Activated T-cell treated with anti-CD3 and anti-CD28 coated beads, Interleukin-2, amount 50 U/mL, for 72 hours (primary cell): ENCODE measurements around the gene CPNE8. TPM values are rescaled to one million over a fixed set of nuclear protein-coding genes. Genes with fewer than 3 reads are reported as not detected.

ENCODE experiments used
- ATAC-seq, 2 donors: fragments of 150-1000 bp; cut with Tn5 transposase; replicated peaks in 1 of 2; 2 replicates each; pipeline ENCODE4 v1.10.0; 2021; ENCODE audit warnings: moderate library complexity in 2 of 2, mild to moderate bottlenecking in 1 of 2
- DNase-seq, 2 donors: peaks; one replicate each; pipeline ENCODE4 v3.0.0; 2021 to 2022; ENCODE audit warnings: mixed read lengths in 1 of 2
- H3K27ac Mint-ChIP-seq: one replicate; pipeline ENCODE4 v1.8.0; 2022; ENCODE audit warnings: mild to moderate bottlenecking, moderate library complexity, mixed read lengths
- H3K27me3 Mint-ChIP-seq: one replicate; pipeline ENCODE4 v1.8.0; 2022; ENCODE audit warnings: low read depth, mixed read lengths
- H3K36me3 Mint-ChIP-seq, 2 donors: one replicate each; pipeline ENCODE4 v1.8.0; 2022; ENCODE audit warnings: mixed read lengths in 2 of 2, mild to moderate bottlenecking in 1 of 2; ENCODE audit not compliant: insufficient read depth in 2 of 2
- H3K4me1 Mint-ChIP-seq: one replicate; pipeline ENCODE4 v1.8.0; 2022; ENCODE audit warnings: low read depth, mixed read lengths
- H3K4me3 Mint-ChIP-seq, 2 donors: one replicate each; pipeline ENCODE4 v1.8.0; 2022; ENCODE audit warnings: mild to moderate bottlenecking in 2 of 2, mixed read lengths in 2 of 2, moderate library complexity in 2 of 2
- H3K9me3 Mint-ChIP-seq, 2 donors: one replicate each; pipeline ENCODE4 v1.8.0; 2022; ENCODE audit warnings: mixed read lengths in 2 of 2
- total RNA-seq, 2 donors: library from RNA; stranded (reverse); gene quantifications; one replicate each; pipeline ENCODE4 v1.2.3, GENCODE V29; 2022

The CPNE8 gene
- total RNA-seq, 2 donors from 2014 or later = 3.1 to 3.5 TPM

- H3K27ac Mint-ChIP-seq = no peak overlapping the region
- H3K36me3 Mint-ChIP-seq = no peaks in the 10 kb centered on the region
- H3K4me1 Mint-ChIP-seq = no peaks in the 10 kb centered on the region
- H3K4me3 Mint-ChIP-seq = no peak overlapping the region
- ATAC-seq (no peak), DNase-seq (no peak)
- H3K9me3 Mint-ChIP-seq = no peaks in the 10 kb centered on the region
- H3K27me3 Mint-ChIP-seq = no peaks in the 10 kb centered on the region
These were observed 235.9 kb downstream of the CPNE8 start for GRCh38 chr12:38669530-38669929.

- no peaks in the 10 kb centered on the region for H3K27me3 Mint-ChIP-seq
- H3K36me3 Mint-ChIP-seq = no peaks in the 10 kb centered on the region
- no peak for DNase-seq
- no peaks in the 10 kb centered on the region for H3K4me1 Mint-ChIP-seq
- H3K27ac Mint-ChIP-seq = no peak overlapping the region
- H3K9me3 Mint-ChIP-seq = no peaks in the 10 kb centered on the region
- no peak overlapping the region for H3K4me3 Mint-ChIP-seq
- ATAC-seq = no peak
These were observed 236.3 kb downstream of the CPNE8 start for GRCh38 chr12:38669081-38669480.

- Mint-ChIP-seq H3K4me3 (no peak overlapping the region), H3K4me1 (no peaks in the 10 kb centered on the region), H3K27ac (no peak overlapping the region), H3K36me3 (peaks cover 3 to 6% of the 10 kb centered on the region in 2 donors), H3K9me3 (peaks cover 1 to 6% of the 10 kb centered on the region in 2 donors), H3K27me3 (no peaks in the 10 kb centered on the region)
- DNase-seq (no peak), ATAC-seq (no peak)
These were observed 239.0 kb downstream of the CPNE8 start for GRCh38 chr12:38666425-38666824.

GRCh38 chr12:38664661-38665269 is 240.6 kb downstream of the CPNE8 start:
- peaks cover 1 to 6% of the 10 kb centered on the region in 2 donors for H3K9me3 Mint-ChIP-seq
- H3K4me1 Mint-ChIP-seq = no peaks in the 10 kb centered on the region
- ATAC-seq (no peak), DNase-seq (no peak)
- no peaks in the 10 kb centered on the region for H3K27me3 Mint-ChIP-seq
- peaks cover 6 to 7% of the 10 kb centered on the region in 2 donors for H3K36me3 Mint-ChIP-seq
- H3K27ac Mint-ChIP-seq = no peak overlapping the region
- H3K4me3 Mint-ChIP-seq = no peak overlapping the region

- no peaks in the 10 kb centered on the region for H3K27me3 Mint-ChIP-seq
- DNase-seq (no peak), ATAC-seq (no peak)
- peaks cover 13 to 18% of the 10 kb centered on the region in 2 donors for H3K36me3 Mint-ChIP-seq
- H3K4me3 Mint-ChIP-seq = no peak overlapping the region
- peaks cover 7 to 12% of the 10 kb centered on the region in 2 donors for H3K9me3 Mint-ChIP-seq
- H3K27ac Mint-ChIP-seq = peak overlapping the region; percentile 59
- H3K4me1 Mint-ChIP-seq = no peaks in the 10 kb centered on the region
These were observed 242.6 kb downstream of the CPNE8 start for GRCh38 chr12:38662829-38663228.

GRCh38 chr12:38653650-38654049 is 251.7 kb downstream of the CPNE8 start:
- Mint-ChIP-seq H3K36me3 (peaks cover 4 to 5% of the 10 kb centered on the region in 2 donors), H3K27me3 (no peaks in the 10 kb centered on the region), H3K4me1 (no peaks in the 10 kb centered on the region), H3K27ac (no peak overlapping the region), H3K9me3 (peaks cover 6 to 8% of the 10 kb centered on the region in 2 donors), H3K4me3 (no peak overlapping the region)
- DNase-seq (no peak), ATAC-seq (no peak)

GRCh38 chr12:38648813-38649212 is 256.6 kb downstream of the CPNE8 start:
- ATAC-seq = no peak
- no peak overlapping the region for H3K27ac Mint-ChIP-seq
- H3K4me3 Mint-ChIP-seq = no peak overlapping the region
- no peaks in the 10 kb centered on the region for H3K4me1 Mint-ChIP-seq
- H3K36me3 Mint-ChIP-seq = no peaks in the 10 kb centered on the region
- peaks cover under 1 to 4% of the 10 kb centered on the region in 2 donors for H3K9me3 Mint-ChIP-seq
- no peaks in the 10 kb centered on the region for H3K27me3 Mint-ChIP-seq
- no peak for DNase-seq

GRCh38 chr12:38646146-38646545 is 259.2 kb downstream of the CPNE8 start:
- H3K27ac Mint-ChIP-seq = no peak overlapping the region
- DNase-seq (no peak), ATAC-seq (no peak)

GRCh38 chr12:38639625-38640024 is 265.8 kb downstream of the CPNE8 start:
- Mint-ChIP-seq H3K27ac (no peak overlapping the region), H3K4me3 (no peak overlapping the region), H3K4me1 (no peaks in the 10 kb centered on the region), H3K9me3 (peaks cover 0 to 8% of the 10 kb centered on the region in 2 donors), H3K36me3 (no peaks in the 10 kb centered on the region), H3K27me3 (no peaks in the 10 kb centered on the region)
- ATAC-seq (no peak), DNase-seq (no peak)

More at GRCh38 chr12:38646146-38646545, 259.2 kb downstream of the CPNE8 start:
- no peaks in the 10 kb centered on the region for H3K36me3 Mint-ChIP-seq
- no peak overlapping the region for H3K4me3 Mint-ChIP-seq
- H3K9me3 Mint-ChIP-seq = peaks cover under 1 to 2% of the 10 kb centered on the region in 2 donors
- H3K4me1 Mint-ChIP-seq = no peaks in the 10 kb centered on the region
- no peaks in the 10 kb centered on the region for H3K27me3 Mint-ChIP-seq

- Mint-ChIP-seq H3K27me3 (no peaks in the 10 kb centered on the region), H3K4me3 (no peak overlapping the region), H3K4me1 (no peaks in the 10 kb centered on the region), H3K9me3 (peaks cover 0 to 8% of the 10 kb centered on the region in 2 donors), H3K27ac (no peak overlapping the region), H3K36me3 (no peaks in the 10 kb centered on the region)
- DNase-seq = no peak
- ATAC-seq = no peak
These were observed 267.0 kb downstream of the CPNE8 start for GRCh38 chr12:38638401-38638800.

GRCh38 chr12:38633511-38633910 is 271.9 kb downstream of the CPNE8 start:
- DNase-seq (no peak), ATAC-seq (no peak)
- no peak overlapping the region for H3K4me3 Mint-ChIP-seq
- H3K27me3 Mint-ChIP-seq = no peaks in the 10 kb centered on the region
- H3K4me1 Mint-ChIP-seq = no peaks in the 10 kb centered on the region
- peaks cover 3 to 7% of the 10 kb centered on the region in 2 donors for H3K9me3 Mint-ChIP-seq
- no peaks in the 10 kb centered on the region for H3K36me3 Mint-ChIP-seq
- no peak overlapping the region for H3K27ac Mint-ChIP-seq

GRCh38 chr12:38629064-38629463 is 276.3 kb downstream of the CPNE8 start:
- Mint-ChIP-seq H3K36me3 (no peaks in the 10 kb centered on the region), H3K27me3 (no peaks in the 10 kb centered on the region), H3K9me3 (peaks cover 8 to 10% of the 10 kb centered on the region in 2 donors), H3K4me3 (no peak overlapping the region), H3K27ac (no peak overlapping the region), H3K4me1 (no peaks in the 10 kb centered on the region)
- ATAC-seq (no peak), DNase-seq (no peak)

GRCh38 chr12:38628288-38628687 is 277.1 kb downstream of the CPNE8 start:
- Mint-ChIP-seq H3K27ac (no peak overlapping the region), H3K4me1 (no peaks in the 10 kb centered on the region), H3K36me3 (no peaks in the 10 kb centered on the region), H3K9me3 (peaks cover 8 to 10% of the 10 kb centered on the region in 2 donors), H3K4me3 (no peak overlapping the region), H3K27me3 (no peaks in the 10 kb centered on the region)
- ATAC-seq (no peak), DNase-seq (no peak)

GRCh38 chr12:38625306-38625705 is 280.1 kb downstream of the CPNE8 start:
- DNase-seq (no peak), ATAC-seq (no peak)
- Mint-ChIP-seq H3K27ac (no peak overlapping the region), H3K9me3 (peaks cover 5 to 8% of the 10 kb centered on the region in 2 donors), H3K27me3 (no peaks in the 10 kb centered on the region), H3K4me3 (no peak overlapping the region), H3K4me1 (no peaks in the 10 kb centered on the region), H3K36me3 (no peaks in the 10 kb centered on the region)
